Measurements from ENCODE around the gene CLEC6A.
"Not testable (repeated sequence)": the region's sequence is repeated elsewhere in the genome, so short reads cannot be mapped to it uniquely, and the experiment has no call there.

CLEC6A gene

DNA sequence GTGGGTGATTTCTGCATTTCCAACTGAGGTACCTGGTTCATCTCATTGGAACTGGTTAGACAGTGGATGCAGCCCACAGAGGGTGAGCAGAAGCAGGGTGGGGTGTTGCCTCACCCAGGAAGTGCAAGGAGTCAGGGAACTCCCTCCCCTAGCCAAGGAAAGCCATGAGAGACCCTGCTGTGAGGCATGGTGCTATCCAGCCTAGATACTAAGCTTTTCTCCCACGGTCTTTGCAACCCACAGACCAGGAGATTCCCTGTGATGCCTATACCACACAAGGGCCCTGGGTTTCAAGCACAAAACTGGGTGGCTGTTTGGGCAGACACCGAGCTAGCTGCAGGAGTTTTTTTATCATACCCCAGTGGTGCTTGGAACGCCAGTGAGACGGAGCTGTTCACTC, 39.9 kb downstream of the CLEC6A start:
- DNase-seq: not testable (repeated sequence)

DNA sequence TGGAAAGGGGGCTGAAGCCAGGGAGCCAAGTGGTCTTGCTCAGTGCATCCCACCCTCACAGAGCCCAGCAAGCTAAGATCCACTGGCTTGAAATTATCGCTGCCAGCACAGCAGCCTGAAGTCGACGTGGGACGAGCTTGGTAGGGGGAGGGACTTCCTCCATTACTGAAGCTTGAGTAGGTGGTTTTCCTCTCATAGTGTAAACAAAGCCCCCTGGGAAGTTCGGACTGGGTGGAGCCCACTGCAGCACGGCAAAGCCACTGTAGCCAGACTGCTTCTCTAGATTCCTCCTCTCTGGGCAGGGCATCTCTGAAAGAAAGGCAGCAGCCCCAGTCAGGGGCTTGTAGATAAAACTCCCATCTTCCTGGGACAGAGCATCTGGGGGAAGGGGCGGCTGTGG, 40.3 kb downstream of the CLEC6A start:
- not testable (repeated sequence) for DNase-seq

DNA sequence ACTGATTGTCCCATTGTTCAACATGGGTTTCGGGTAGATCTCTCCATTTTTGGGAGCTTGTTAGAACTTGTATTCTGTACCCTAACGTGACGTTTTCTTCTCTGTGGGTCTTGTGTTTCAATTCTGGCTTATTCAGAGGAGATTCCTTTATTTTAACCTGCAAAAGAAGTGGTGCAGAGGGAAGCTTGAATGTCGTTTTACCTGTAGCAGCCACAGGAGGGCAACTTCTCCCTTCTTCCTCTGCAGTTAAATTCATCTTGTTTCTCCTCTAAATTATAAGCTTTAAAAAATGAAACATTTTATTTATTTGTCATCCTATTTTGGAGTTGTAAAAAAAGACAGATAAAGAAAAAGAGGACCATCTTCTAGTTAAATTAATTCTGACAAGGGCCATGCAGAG, 43.9 kb downstream of the CLEC6A start:
- DNase-seq: no peak

DNA sequence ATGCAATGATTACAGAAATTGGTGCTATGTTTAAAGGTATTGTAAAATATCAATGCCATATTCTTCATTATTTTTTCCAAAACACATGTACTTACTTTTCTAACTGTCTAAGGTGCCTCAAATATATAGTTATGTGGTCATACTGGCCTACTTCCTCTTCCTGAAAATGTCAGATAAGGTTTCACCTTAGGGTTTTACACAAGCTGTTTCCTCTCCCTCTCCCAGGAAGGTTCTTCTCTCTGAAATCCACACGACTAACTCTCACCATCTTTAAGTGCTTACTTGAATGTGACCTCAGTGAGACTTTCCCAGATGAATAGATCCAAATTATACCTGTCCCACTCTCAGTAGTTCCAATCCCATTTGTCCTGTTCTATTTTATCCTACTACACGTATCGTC, 46.0 kb downstream of the CLEC6A start:
- no peak for DNase-seq

DNA sequence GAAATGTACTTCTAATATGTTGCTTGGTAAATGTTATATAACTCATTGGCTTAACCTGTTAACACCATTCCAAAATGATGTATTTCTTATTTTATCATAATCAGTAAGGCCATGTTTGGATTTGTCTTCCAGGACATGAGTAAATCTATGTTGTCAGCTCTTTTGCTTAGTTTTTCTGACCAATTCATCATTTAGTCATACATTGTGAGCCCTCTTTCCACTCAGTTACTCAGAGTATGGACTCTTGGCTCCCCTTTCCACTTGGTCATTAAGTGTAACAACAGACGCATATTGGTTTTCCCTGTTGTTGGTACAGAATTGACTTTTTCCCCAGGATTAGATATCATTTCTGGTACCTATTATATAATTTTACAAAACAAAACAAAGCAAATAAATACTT, 48.6 kb downstream of the CLEC6A start:
- no peak for DNase-seq

DNA sequence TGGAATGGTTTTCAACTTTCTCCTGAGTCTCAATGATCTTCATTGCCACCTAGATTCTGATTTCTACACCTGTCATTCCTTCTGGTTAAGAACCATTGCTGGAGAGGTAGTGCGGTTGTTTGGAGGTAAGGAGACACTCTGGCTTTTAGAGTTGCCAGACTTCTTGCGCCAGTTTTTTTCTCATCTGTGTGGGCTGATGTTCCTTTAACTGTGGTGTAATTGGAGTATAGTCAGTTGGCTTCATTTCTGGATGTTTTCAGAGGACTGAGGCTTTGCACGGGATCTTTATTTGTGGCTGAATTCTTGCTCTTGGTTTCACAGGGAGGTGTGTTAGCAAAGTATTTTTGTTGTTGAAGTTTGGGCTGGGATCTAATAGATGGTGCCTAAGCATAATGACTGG, 51.8 kb downstream of the CLEC6A start:
- no peak for DNase-seq

DNA sequence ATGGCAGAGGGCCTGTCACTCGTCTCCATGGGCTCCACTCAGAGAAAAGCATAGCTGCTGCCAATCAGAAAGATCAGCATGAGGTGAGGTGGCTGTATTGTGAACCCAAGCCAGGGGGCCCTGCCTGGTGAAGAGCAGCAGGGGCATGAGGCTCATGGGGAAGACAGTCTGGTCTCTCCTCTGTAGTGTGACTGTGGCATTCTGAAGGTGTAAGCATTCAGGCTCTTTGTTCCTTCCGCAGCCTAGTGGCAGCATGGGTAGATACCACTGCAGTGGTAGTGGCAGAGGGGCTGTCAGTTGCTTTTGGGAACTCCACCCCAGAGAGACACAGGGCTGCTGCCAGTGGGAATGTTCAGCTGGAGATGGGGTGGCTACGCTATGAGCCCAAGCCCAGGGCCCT, 52.5 kb downstream of the CLEC6A start:
- no peak for DNase-seq

DNA sequence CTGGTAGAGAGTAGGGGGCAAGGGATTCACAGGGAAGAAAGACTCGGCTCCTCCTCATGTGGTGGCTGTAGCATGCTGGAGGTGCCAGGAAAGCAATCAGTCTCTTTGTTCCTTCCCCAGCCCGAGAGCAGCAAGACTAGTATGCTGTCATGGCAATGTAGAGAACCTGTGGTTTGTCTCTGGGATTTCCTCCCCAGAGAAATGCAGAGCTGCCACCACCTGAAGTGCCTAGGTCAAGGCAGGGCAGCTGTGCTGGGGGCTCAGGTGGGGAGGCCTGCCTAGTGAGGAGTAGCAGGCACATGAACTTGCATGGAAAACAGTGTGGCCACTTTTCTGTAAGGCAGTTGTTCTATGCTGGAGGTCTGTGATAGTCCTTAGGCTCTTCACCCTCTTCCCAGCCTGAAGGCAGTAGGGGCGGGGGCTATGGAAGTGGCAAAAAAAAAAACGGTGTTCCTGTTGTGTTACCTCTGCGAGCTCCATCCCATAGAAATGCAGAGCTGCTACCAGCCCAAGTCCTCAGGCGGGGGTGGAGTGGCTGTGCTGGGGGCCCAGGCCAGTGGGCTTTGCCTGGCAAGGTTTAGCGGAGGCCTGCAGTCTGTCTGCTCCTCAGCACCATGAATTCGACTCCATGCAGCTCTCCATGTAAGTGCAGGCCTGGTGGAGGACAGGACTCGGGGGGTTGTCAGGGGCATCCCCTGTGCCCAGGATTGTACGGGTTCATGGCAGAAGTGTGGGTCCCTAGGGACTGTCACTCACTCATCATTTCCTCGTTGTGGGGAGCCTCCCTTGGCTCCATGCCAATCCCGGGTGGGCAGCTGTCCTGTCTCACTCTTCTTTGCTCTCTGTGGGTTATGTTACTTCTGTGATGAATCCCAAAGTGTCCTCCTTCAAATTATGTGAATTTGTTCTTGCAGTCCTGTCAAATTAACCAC, 53.4 kb downstream of the CLEC6A start:
- DNase-seq: no peak

DNA sequence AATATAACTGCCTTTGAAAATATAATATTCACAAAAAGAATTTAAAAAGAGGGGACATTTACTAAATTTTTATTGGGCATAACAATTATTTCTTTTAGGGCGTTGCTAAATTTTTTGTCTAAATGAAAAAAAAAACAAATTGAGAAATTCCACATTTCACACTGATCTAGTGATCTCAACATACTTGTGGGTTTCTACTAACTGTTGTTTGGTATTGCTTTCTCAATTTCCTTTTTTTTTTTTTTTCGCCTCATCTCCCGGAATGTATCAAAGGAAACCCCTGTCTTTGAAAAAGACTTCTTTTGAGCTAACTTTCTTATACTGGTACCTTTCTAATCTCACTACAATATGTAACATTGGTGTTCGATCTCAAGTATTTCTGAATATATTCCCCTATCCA, 57.5 kb downstream of the CLEC6A start, which contains the start of gene CLEC4D:
TSS of gene CLEC4D (plus strand) at position 248 of the 400 bp plus-strand sequence. CDS start 230 bp downstream, outside the sequence.
- no peak for DNase-seq

DNA sequence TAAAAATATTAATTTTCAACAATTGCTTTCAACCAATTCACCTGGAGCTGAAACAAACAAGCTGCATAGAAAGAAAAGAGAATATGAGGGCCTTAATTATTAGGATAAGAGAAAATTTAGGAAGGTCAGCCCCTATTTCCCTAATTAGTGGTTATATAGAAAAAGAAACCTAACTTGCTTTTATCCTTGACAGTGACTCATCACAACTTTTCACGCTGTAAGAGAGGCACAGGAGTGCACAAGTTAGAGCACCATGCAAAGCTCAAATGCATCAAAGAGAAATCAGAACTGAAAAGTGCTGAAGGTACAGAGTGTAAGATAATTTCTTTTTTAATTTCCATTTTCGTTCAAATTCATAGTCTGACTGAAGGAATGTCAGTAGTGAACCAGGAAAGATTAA, 62.2 kb downstream of the CLEC6A start:
- no peak for DNase-seq

DNA sequence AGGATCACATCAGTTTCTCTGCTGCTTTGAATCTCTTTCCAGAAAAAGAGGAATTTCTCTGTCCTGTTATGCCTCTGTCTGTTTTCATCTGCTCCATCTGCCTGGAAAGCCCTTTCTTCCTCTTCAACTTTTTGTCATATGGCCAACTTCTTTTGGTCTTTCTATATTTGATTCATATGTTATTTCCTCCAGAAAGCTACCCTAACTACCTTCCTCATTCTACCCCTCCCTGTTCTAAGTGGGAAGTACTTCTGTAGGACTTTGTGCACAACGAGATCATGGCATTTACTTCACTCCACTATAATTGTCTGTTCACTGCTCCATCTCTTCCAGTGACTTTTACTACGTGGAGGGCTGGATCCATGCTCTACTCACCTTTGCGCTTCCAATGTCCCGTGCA, 63.4 kb downstream of the CLEC6A start:
- no peak for DNase-seq

DNA sequence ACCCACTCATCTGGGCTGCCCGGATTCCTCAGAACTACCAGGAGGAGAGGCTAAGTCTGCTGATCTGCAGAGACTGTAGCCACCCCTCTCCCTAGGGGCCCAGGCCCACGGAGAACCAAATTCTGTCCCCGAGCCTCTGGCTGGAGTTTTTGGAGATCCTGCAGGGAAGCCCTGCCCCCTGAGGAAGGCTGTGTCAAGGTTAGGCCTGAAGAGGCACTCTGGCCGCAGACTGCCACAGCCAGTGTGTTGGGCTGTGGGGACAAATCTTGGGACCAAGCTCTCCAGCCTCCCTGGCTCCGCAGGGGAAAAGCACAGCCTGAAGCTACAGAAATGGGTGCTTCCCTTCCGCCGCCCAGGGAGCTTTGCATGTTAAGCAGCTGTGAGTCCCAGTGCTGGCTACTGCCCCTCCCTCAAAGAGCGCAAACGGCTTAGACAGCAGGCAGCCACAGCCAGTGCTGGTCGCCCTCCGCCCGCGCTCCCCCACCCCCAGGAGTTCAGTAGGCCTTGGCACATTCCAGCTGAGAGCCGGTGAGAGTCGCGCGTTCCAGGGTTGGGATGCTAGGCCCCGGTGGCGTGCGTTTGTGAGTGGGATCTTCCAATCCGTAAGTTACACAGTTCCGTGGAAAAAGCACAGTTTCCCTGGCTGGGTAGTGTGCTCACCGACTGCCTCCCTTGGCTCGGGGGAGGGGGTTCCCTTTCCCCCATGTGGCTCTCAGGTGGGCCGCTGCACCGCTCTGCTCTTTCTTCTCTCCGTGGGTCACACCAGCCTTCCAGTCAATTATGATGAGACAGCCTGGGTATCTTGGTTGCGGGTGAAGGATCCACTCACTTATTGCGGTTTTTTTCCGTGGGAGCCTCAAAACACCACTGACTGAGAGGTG, 71.7 kb downstream of the CLEC6A start:
- DNase-seq: no peak
